Hair follicle dermal papilla cell (primary cell): ENCODE results near the gene CDH16. TPM values are rescaled to one million over a fixed set of nuclear protein-coding genes. Genes with fewer than 3 reads are reported as not detected.

Experiments
- total RNA-seq: library from RNA; depleted of rRNA; stranded (reverse); fragments of >200 nt; gene quantifications from 2 replicates; pipeline ENCODE4 v1.2.3, GENCODE V29; 2012

Gene CDH16, protein sequence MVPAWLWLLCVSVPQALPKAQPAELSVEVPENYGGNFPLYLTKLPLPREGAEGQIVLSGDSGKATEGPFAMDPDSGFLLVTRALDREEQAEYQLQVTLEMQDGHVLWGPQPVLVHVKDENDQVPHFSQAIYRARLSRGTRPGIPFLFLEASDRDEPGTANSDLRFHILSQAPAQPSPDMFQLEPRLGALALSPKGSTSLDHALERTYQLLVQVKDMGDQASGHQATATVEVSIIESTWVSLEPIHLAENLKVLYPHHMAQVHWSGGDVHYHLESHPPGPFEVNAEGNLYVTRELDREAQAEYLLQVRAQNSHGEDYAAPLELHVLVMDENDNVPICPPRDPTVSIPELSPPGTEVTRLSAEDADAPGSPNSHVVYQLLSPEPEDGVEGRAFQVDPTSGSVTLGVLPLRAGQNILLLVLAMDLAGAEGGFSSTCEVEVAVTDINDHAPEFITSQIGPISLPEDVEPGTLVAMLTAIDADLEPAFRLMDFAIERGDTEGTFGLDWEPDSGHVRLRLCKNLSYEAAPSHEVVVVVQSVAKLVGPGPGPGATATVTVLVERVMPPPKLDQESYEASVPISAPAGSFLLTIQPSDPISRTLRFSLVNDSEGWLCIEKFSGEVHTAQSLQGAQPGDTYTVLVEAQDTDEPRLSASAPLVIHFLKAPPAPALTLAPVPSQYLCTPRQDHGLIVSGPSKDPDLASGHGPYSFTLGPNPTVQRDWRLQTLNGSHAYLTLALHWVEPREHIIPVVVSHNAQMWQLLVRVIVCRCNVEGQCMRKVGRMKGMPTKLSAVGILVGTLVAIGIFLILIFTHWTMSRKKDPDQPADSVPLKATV
- total RNA-seq, result not detected in 2 replicates

DNA sequence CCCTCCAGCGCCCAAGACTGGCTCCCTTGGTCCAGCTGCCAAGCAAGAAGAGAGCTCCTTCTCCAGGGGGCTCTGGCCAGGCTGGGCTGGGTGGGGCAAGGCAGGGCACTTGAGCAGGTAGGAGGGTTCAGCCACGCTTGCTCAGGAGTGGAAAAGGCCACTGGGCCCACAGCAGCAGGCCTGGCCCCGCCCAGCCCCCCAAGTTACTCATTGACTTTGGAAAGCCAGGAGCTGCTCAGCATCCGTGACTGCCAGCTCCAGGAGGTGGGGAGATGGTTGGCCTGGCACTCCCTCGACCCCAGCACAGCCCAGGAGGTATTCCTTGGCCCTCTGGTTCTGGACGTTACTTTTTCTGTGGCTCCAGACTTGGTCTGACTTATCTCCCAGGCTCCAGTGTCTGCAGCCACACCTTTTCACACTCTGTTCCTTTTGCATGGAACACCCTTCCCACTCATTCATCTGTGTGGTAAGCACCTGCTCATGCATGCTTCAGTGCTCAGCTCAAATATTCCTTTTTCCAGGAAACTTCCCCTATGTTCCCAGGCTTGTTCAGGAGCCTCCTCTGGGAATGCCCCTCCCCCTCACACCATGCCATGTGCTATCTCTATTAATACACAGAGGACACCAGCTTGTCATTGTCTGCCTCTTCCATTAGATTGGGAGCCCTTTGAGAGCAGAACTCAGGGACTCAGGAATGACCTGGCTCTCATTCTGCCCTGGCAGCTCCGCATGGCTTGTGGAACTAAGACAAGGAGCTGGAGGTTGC, at the start of gene CDH16:
TSS of gene CDH16 (minus strand) at position 83 of the 766 bp plus-strand sequence. CDS start 820 bp downstream, outside the sequence.

DNA sequence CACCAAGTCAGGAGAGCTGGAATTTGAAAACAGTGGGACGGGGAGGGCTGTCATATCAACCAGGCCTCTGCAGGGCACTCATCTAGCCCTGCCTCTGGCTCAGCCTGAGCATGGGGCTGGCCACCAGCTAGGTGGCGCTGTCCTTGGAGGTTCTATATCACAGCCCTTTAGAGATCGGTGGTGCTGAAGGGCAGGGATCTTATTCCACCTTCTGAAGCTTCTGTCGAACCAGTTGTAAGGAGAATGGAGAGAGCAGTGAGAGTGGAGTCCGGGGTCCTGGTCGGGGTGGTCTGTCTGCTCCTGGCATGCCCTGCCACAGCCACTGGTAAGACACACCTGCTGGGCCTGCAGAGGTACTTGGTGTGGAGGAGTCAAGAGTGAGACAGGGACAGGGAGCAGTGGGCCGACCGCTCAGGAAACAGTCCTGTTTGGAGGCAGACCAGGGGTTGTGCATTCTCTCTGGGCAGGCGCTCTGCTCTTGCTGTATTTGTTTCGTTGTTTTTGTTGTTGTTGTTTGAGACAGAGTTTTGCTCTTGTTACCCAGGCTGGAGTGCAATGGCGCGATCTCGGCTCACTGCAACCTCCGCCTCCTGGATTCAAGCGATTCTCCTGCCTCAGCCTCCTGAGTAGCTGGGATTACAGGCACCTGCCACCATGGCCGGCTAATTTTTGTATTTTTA, 42.5 kb upstream of the CDH16 start, which contains the start of gene CES3:
TSS of gene CES3 (plus strand) at position 202 of the 680 bp plus-strand sequence. CDS start at position 244, 42 bp downstream.

DNA sequence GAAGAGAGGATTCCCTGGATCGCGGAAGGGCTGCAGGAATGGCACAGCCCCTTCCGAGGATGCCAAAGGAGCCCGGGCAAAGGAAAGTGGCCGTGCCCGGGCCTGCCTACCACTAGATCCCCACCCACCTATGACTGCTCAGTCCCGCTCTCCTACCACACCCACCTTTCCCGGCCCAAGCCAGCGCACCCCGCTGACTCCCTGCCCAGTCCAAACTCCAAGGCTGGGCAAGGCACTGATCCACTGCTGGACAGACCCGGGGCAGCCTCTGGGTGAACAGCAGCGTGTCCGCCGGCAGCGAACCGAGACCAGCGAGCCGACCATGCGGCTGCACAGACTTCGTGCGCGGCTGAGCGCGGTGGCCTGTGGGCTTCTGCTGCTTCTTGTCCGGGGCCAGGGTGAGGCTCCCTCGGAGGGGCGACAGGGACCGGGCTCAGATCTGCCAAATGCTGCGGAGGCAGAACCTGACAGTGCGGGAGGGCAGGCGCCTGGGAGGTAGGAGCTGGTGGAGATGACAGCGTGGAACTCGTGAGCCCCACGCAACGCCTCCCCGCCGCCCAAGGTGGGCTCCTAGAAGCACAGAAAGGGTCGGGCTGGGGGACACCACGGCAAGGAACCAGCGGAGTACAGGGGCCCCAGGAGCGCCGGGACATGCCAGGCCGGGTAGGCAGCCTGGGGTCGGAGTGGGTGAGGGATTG, 16.8 kb upstream of the CDH16 start, which contains the start of gene CES2:
TSS of gene CES2 (plus strand) at position 203 of the 698 bp plus-strand sequence. CDS start at position 323, 120 bp downstream.

DNA sequence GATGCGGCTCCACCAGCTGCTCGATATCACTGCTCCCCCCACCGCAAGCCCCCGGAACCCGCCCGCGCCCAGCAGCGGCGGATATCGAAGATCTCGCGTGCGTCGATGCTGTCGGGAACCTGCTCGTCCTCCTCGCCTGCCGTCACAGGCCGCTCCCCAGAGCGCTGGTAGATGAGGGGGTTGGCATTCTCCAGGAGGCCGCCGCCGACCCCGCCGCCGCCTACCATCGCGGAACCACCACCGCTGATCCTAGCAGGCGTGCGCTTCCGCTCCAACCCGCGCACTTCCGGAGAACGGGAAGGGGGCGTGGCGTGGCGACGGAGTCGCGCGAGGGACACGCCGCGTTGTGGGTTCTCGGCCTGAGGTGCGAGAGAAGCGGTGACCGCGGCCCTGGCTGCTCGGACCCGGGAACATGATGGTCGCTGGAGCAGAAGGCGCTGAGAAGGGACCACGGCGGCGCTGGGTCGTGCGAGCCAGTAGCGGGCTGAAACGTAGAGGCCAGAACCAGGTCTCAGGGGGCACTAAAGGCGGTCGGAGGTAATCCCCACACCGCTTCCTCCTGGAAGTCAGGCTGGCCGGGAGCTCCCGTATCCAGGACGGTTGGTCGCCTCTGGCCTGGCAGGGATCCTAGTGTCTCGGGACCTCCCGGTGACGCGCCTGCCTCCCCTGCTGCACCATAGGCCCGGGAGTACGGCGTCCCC, 15.6 kb upstream of the CDH16 start, which contains the start of gene CIAO2B:
TSS of gene CIAO2B (minus strand) at position 265 of the 701 bp plus-strand sequence. CDS start at position 227, 38 bp downstream.

DNA sequence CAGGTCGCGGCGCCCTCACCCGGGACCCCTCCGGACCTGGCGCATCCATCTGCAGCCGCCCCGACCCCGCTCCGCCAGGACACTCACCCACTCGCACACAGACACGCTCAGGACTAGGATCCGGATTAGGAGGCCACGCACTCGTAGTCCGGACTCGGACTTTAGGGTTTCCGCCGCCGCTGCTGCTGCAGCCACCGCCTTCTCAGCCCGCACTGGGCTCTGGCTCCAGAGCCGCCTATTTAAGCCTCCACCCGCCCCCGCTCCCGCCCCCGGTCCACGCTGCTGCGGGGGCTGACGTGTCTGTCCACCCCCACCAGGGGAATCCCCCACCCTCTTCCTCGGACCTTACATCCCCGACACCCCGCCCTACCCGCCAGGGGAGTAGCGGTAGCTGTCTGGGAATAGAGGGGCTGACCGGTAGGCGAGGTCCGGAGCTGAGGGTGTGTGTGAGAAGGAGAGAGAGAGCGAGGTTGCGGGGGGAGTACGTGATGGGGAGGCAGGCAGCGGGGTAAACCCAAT, 6.7 kb upstream of the CDH16 start, which contains the start of gene RRAD:
TSS of gene RRAD (minus strand) at position 214 of the 519 bp plus-strand sequence. CDS start 356 bp downstream, outside the sequence.

DNA sequence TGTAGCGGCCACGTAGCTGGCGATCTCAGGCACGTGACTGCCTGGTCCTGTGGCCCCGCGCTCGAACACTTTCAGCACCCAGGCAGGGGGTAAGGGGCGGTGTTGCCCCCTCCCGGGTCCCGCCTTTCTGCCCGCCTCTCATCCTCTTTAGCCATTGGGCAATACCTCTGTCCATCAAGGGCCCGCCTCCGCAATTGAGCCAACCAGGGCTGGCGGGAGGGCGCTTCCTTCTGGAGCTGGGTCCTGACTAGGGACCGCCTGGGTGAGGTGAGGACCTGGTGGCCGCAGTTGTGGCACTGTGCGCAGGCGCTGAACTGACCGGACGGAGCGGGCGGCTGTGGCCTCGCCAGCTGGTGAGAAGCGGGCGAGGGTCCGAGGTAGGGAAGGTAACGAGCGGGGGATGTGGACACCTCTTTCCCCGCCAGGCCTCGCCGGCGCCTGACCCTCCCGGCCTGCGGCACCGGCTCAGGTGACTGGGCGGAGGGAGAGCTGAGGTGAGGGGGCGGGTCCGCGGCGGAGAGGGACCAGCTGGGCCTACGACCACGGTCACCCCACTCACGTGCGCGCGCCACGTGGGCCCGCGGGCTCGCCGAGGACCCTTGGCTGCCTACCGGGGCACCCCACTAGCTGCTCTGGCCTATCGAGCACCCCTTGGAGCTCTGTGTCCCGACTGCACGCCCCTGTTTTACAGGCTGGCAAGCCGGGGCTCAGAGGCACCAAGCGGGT, 38.2 kb downstream of the CDH16 start, which contains the start of gene PDP2:
TSS of gene PDP2 (plus strand) at position 228 of the 726 bp plus-strand sequence. CDS start 3,770 bp downstream, outside the sequence.

Other genes starting within 250 kb of the CDH16 start
- 29.4 and 37.0 TPM in 2 replicates for gene CMTM4, start 222.1 kb downstream of the CDH16 start, total RNA-seq
- gene DYNC1LI2, start 167.3 kb downstream of the CDH16 start, total RNA-seq, result 153 and 180 TPM in 2 replicates
- 0.12 and 0.16 TPM in 2 replicates for gene TERB1, start 117.3 kb downstream of the CDH16 start, total RNA-seq
- gene NAE1, start 87.9 kb downstream of the CDH16 start, total RNA-seq, result 45.6 and 46.0 TPM in 2 replicates
- not detected in 2 replicates for gene CA7, start 74.5 kb downstream of the CDH16 start, total RNA-seq
- 12.8 and 17.8 TPM in 2 replicates for gene PDP2, start 38.4 kb downstream of the CDH16 start, total RNA-seq
- gene RRAD, start 6.7 kb upstream of the CDH16 start, total RNA-seq, result 10.9 and 23.2 TPM in 2 replicates
- gene CIAO2B, start 15.5 kb upstream of the CDH16 start, total RNA-seq, result 67.7 and 98.0 TPM in 2 replicates
- 47.5 and 50.9 TPM in 2 replicates for gene CES2, start 16.6 kb upstream of the CDH16 start, total RNA-seq
- gene CES3, start 42.4 kb upstream of the CDH16 start, total RNA-seq, result 0.12 and 0.16 TPM in 2 replicates
- gene CES4A, start 69.7 kb upstream of the CDH16 start, total RNA-seq, result 6.8 and 7.5 TPM in 2 replicates
- 42.9 and 47.7 TPM in 2 replicates for gene CBFB, start 110.3 kb upstream of the CDH16 start, total RNA-seq
- gene PHAF1, start 191.1 kb upstream of the CDH16 start, total RNA-seq, result 16.5 and 17.0 TPM in 2 replicates
- 74.3 and 86.0 TPM in 2 replicates for gene B3GNT9, start 232.1 kb upstream of the CDH16 start, total RNA-seq
- 17.4 and 20.5 TPM in 2 replicates for gene TRADD, start 241.0 kb upstream of the CDH16 start, total RNA-seq
- gene FBXL8, start 241.1 kb upstream of the CDH16 start, total RNA-seq, result 14.8 and 18.7 TPM in 2 replicates
- gene HSF4, start 245.9 kb upstream of the CDH16 start, total RNA-seq, result 4.5 and 9.6 TPM in 2 replicates